GM21717 (cell line): ENCODE measurements around the gene CAMTA1.
A peak's percentile ranks its signal among the peaks of the same experiment; 100 is the strongest.
"Not testable (repeated sequence)": the region's sequence is repeated elsewhere in the genome, so short reads cannot be mapped to it uniquely, and the experiment has no call there.

Source experiments
- ATAC-seq: cut with Tn5 transposase; IDR thresholded peaks from one replicate; pipeline ENCODE4 v1.9.1; 2021; ENCODE audit warnings: mild to moderate bottlenecking, moderate library complexity; ENCODE audit not compliant: unreplicated experiment

CAMTA1 gene

DNA sequence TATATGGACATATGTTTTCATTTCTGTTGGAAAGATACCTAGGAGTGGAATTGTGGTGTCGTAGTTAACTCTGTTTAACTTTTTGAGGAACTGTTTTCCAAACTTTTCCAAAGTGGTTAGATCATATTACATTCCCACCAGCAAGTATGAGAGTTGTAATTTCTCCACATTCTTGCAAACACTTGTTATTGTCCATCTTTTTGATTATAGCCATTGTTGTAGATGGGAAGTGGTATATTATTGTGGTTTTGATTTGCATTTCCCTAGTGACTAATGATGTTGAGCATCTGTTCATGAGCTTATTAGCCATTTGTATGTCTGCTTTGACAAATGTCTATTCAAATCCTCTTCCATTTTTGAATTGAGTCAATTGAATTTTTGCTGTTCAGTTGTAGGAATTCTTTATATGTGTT is 19.8 kb downstream of the CAMTA1 start:
- ATAC-seq: no peak

DNA sequence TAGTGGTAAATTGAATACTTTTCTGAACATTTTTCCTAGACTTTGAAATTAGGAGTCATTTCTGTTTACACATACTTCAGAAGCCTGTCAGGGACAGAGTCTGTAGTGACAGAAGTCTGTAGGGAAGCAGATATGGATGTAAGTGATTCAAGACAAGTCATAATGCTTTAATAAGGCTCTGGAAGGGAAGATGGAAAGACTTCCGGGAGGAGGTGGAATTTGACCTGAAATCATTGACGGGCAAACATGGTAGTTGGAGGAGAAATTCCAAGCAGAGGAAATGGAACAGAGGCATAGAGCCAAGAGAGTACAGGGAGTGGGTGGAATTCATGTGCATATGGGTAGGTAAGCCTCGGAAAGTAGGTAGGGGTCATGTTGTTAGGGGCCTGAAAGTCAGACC is 22.5 kb downstream of the CAMTA1 start:
- ATAC-seq: no peak

DNA sequence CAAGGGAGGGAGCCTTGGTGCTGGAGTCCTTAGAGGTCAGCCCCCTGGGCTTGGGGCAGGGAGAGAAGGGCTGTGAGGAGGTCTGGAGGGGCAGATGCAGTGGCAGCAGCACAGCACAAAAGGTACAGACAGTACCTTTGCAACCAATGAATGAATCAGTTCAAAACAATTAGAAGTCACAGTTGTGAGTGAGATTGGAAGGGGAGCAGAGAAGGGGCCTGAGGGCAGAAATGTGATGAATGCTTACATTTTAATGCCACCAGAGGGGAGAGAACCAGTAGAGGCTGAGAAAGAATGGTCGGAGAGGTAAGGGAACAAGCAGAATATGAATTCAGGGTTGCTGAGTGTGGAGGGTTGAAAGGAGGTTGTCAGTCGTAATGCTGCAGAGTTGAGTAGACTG is 24.2 kb downstream of the CAMTA1 start:
- ATAC-seq: no peak

DNA sequence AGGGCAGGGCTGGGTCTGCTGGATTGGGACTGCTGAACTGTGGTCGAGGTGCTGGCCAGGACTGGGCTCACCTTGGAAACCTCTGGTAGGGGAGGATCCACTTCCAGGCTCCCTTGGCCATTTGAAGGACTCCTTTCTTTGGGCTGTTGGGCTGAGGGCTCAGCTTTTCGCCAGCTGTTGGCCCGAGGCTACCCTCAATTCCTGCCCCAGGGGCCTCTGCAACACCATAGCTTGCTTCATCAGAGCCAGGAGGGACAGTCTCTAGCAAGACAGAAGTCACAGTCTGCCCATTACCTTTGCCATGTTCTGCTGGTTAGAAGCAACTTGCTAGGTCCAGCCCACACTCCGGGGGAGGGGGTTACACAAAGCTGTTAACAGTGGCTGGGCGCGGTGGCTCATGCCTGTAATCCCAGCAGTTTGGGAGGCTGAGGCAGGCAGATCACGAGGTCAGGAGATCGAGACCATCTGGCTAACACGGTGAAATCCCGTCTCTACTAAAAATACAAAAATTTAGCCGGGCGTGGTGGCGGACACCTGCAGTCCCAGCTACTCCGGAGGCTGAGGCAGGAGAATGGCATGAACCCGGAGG is 25.0 kb downstream of the CAMTA1 start:
- not testable (repeated sequence) for ATAC-seq

DNA sequence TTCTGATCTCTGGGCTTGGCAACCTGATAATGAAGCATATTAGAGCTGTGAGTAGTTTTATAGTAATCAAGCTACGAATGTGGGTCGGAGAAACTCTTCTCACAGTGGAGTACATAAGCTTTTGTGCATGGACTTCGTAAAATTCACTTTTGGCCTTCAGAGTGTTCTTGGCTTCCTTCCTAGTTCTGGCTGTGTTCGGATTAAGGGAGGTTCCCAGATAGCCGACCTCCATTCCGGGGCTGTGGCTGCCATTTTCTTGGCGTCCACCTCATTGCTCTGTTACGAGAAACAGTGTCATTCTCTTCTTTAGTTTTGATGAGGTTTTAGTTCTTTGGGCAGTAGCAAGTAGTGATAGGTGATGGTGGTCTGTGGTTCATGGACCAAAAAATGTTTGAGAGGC is 26.3 kb downstream of the CAMTA1 start:
- no peak for ATAC-seq

DNA sequence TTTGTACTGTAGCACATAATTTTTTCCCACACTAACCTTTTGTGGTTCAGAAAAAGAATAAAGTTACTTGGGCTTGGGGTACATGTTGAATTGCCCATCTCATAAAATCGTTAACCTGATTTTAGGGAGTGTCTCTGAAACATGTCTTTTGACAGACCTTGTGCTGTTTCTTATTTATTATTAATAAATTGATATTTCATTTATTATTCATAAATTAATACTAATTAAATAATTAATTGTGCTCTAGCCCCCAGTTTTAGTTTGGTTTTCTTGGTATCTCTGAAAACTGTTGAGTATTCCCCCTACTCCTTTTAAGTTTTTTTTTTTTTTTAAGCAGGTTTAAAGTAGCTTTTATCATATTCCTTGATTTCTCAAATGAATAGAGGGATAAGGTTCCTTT is 27.9 kb downstream of the CAMTA1 start:
- ATAC-seq: no peak

DNA sequence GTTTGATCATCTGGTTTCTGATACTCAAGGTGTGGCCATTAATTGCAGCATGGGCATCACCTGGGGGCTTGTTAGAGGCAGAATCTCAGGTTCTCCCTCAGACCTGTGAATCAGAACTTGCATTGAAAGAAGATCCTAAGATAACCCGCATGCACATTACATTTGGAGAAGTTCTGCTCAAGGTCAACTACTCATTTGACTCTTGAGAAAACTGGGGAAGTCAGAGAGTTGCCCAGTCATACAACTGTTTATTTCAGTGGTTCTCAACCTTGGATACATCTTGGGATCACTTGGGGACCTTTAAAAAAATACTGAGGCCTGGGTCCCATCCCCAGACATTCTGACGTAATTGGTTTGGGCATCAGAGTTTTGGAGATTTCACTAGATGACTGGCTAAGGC is 30.5 kb downstream of the CAMTA1 start:
- no peak for ATAC-seq

DNA sequence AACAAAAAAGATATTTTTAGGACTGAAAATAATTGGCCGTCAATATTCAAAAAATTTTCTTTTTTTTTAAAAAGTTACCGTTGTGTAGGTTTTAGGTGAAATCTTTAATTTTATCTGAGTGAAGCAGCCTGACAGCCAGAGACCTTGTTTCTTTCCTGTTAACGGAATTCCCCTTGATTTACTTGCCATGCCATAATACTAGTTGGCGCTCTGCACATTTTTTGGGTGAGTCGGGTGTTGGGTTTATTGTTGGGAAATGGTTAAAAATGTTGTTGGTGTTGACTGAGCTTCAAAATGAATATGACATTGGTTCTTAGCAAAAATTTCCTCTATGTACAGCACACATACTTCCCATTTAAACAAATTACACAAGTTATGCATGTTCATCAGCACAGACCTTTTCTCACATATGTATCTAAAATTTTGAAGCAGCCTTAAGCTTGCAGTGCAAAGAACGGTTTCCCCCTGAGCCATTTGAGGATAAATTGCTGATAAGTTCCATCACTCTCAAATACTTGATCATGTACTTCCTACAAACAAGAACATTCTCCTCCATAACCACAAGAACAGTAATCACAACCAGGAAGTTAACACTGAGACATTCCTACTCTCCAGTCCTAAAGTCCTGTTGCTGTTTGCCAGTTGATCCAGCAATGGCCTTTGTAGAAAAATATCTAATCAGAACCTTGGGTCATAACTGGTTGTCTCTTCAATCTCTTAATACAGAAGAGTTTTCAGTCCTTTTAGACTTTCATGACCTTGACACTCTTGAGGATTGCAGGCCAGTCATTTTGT is 34.2 kb downstream of the CAMTA1 start:
- ATAC-seq: no peak

DNA sequence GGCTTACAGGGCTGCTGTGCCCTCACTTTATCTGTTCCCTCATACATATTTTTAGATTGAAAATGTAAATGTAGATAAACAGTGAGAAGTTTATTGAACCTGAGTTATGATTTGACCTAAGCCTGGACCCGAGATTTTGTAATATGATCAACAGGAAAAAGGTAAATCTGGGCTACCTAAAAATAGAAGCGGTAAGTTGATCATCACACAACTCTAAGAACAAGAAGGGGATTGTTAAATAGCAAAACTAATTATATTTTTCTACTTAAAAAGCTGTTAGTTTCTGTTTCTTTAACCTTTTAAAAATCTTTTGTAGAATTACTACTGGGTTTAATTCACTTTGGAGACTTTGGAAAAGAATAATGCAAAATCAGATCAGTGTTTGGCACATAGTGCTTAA is 35.6 kb downstream of the CAMTA1 start:
- no peak for ATAC-seq

DNA sequence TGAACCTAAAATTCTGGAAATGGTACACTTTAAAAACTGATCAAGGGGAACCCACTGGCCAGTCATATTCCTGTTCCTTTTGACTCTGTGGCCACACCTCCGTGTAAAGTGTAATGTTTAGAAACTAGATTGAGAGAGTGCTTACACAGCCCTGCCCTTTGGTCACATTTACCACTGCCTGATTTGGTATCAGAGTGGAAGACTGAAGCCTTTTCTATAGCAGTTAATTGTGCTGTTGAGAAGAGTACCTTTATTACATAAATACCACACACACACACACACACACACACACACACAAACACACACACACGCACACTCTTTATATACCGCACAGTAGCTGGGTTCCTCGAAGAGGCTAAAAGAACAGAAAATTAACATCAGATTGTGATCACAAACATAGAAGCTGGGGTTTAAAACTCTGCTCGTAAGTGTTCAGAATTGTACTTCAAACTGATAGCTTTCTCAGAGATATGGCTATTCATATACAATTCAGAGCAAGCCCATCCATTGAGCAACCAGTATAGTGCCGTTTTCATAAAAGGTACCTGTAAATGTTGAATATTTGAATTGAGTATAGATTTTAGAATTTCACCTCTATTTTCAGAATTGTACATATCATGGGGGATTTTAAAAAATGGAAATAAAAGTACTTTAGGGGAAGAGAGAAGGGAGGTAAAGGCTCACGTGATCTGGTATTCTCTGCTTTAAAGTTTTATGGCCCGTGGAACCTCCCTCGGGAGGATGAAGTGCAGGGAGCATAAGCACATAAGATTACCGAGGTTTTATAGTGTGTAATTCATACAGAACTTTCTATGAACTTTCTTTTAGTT is 37.5 kb downstream of the CAMTA1 start:
- ATAC-seq: peak; percentile 57

DNA sequence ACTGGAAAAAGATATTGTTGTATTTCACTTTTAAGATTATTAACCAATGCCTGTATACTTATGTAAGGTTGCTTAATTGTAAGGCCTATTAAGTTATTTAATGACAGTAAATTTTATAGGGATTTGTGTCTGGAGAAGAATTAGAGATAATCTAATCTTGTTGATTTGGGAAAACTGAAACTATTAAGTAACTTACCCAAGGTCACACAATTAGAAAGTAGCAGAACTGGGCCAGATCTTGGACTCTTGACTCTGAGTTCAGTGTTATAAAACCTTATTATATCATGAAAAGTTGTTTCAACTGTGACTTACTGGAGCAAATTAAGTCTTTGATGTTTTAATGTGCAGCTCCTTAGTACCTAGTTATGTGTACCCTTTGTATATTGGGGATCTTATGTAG is 38.5 kb downstream of the CAMTA1 start:
- no peak for ATAC-seq

DNA sequence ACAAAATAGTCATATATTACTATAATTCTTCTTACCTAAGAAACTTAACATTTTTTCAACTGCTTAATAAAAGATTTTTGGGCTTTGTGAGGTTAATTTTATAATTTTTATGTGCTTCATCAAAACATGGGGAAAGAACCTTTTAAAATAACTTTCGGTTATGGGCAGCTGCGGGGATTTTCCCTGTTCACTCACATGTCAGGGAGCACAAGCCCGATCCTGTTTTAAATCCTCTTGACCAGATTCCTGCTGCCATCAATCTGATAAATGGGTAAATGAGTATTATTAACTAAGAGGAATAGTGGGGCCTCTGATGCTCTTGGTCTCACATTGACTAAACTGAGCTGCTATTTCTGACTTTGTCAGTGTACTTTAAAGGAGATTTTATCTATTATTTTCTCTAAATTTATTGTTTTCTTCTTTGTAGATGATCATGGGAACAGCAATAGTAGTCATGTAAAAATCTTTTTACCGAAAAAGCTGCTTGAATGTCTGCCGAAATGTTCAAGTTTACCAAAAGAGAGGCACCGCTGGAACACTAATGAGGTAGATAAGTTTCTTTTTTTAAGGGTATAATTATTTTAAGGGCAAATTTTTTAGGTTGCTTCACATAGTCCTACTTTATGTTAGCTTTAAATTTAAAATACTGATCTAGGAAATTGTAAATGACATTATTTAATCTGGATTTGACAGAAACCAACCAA is 39.6 kb downstream of the CAMTA1 start:
- no peak for ATAC-seq

DNA sequence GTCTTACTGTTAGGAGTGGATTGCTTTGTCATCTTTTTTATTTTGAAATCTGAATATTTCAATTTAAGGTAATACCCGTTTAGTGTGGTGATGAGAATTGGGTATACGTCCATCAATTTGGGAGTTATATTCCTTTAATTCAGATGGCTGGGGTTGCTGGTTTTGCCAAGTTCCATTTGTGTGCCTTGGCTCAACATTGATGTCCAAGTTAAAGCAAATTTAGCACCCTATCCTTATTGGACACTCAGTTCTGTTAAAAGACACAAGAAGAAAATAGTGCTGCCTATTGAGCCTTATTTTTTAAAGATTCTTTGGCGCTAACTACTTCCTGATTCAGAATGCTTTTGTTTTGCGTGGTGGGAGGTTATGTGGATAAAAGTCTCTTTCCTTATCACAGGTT is 40.6 kb downstream of the CAMTA1 start:
- no peak for ATAC-seq

DNA sequence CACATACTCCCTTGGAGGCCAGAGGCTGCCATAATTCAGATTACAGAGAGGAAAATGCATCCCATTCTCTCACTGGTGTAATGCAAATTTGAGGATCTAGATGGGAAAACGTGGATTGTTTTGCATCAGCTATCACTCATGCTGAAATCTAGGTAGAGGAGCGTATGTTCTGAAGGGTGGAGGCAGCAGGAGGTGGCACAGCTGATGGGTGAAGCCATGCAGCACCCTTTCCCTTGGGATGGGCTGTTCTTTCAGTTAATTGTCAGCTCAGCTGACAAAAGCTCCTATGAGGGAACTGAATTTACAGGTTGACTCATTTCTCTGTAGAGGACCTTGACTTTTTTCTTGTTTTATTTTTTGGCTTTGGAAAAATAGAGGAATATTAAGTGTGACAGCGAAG is 41.8 kb downstream of the CAMTA1 start:
- no peak for ATAC-seq

DNA sequence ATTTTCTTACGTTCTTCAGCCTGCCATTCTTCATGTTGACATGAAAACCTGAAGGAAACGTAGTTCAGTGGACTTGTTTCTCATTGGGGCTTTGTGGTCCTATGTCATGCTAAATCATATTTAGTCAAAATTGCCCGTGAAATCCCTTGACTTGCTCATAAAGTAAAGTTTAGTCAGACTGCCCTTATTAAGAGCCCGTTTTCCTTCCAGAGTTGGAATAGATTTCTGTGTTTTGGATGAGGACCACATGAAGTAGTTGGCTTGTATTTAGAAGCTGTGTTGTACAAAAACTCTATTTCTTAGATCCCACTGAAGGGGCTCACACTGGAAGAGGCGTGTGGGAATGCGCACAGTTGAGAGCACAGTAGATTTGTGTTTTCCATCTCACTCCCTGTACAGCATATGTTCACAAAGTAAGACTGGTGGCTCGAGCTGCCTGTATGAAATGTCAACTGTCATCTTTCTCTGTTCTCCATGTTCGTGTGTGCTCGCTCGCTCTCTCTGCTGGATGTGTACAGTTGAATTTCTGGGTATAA is 42.4 kb downstream of the CAMTA1 start:
- ATAC-seq: no peak

DNA sequence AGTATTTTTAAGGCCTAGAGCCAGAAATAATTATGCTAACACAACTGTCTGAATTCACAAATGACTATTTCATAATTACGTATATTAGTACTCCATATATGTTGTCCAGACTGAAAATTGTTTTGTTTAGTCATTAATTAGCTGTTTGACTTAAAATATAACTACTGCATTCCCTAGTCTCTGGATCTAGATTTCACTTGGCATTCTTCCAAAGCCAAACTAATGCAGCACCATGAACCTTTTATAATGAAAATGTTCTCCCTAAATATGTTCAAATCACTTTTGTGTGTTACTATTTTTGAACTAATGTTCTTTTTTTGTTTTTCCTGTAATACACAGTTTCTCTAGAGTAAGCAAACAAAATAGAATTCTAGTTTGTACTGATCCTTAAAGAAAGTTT is 46.1 kb downstream of the CAMTA1 start:
- ATAC-seq: no peak

DNA sequence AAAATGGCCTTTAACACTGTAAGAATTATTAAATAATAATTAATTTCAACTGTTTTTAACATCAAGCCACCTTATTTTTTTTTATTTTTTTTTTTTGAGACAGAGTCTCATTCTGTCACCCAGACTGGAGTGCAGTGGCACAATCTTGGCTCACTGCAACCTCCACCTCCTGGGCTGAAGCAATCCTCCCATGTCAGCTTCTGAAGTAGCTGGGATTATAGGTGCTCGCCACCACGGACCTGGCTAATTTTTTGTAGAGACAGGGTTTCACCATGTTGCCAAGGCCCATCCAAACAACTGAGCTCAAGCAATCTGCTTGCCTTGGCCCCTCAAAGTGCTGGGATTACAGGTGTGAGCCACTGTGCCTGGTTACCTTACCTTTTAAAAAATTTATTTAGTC is 46.8 kb downstream of the CAMTA1 start:
- ATAC-seq: not testable (repeated sequence)

DNA sequence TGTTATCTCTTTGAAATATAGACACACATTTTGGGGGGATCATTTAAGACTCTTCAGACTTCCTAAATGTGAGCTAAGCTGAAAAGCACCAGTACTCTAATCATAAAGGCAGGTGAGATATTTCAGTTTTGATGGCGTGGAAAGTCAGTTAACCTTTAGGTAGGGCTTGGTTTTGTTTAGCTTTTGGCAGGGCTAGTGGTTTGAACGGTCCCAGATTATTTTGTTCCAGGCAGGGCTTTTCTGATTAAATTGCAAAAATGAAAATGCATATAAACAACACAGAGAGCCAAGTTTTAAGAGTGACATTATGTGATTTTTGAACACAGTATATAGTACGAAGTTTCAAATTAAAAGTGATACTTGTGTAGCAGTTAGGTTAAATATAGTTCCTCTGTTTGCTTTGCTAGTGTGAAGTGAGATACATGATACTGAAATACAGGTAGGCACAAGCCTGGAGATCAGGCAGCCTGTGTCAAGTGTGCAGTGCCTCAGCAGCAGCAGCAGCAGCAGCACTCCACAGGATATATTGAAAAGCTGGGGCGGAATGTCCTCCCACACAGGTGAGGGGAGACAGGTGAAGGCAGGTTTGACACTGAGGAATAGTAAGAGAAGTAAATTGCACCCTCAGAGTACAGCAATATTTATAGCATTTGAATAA is 47.4 kb downstream of the CAMTA1 start:
- ATAC-seq: no peak

DNA sequence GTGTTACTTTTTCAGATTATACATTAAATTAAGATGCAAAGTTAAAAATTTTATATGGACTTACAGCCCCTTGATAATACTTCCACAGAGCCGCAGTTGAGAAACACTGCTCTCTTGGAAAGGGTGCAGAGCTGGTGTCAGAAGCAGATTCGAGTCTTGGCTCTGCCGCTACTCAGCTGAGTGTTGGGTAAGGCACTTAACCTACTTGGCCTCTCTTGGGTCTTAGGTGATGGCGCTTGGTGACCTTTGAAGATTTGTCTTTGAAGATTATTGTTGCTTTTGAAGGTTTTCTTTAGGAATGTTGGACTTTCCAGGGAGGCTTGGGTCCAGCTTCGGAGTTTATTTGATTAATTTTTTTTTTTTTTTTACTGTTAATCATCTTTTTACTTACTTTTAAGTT is 48.5 kb downstream of the CAMTA1 start:
- ATAC-seq: no peak

DNA sequence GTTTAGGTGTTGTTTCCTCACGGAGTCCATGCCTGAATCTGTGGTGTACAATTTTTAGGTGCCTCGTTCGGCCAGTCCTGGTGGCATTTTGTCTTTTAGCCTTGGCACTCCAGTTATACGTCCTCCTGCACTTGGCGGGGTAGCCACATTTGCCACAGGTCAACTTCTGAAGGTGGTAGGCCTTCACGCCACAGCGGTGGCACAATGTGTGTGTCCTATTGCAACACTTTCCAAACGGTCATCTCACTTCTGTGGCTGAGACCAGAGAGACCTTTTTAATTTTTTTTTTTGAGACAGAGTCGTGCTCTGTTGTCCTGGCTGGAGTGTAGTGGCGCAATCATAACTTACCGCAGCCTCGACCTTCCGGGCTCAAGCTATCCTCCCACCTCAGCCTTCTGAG is 49.1 kb downstream of the CAMTA1 start:
- ATAC-seq: no peak

DNA sequence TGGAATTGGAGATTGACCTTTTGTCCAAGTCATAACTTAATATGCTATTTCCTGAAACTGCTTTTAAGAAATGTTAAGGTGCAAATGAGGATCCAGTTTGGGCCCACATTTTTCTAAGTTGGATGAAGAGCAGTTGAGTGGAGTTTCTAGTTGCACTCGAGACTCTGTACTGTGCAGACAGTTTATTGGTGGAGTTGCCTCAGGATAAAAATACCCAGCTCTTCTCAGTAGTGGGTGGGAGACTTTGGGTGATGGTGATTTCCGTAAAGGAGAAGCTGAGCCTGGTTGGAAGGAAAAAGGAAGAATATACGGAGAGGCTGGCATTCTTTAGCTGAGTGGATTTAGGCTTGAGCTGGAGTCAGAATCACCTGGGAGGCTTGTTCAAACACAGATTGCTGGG is 49.9 kb downstream of the CAMTA1 start:
- no peak for ATAC-seq
